ENCODE results near the gene L3MBTL4. TPM values are rescaled to one million over a fixed set of nuclear protein-coding genes. Genes with fewer than 3 reads are reported as not detected.
A peak's percentile ranks its signal among the peaks of the same experiment; 100 is the strongest.

Gene L3MBTL4
- total and polyA plus RNA-seq, 7 experiments from 2014 or later: 0.05 to 7.6 (median 0.49) TPM

- POLR2A ChIA-PET: no interaction called here
- Histone ChIP-seq H3K9me3 (ENCODE audit: control insufficient read depth in 2 of 3, low read length in 3 of 3) (no peaks in the 10 kb centered on the region), H3K4me3 (ENCODE audit: low read length) (no peak overlapping the region), H3K27me3 (ENCODE audit: control insufficient read depth in 2 of 2, insufficient read depth in 2 of 2, low read length in 2 of 2) (no peaks in the 10 kb centered on the region), H3K27ac (ENCODE audit: low read depth, low read length) (no peak overlapping the region), H3K36me3 (ENCODE audit: control insufficient read depth in 2 of 3, insufficient read depth in 3 of 3, low read length in 3 of 3) (no peaks in the 10 kb centered on the region), H3K4me1 (ENCODE audit: control insufficient read depth in 2 of 2, insufficient read depth in 2 of 2, low read length in 2 of 2) (no peaks in the 10 kb centered on the region)
- Mint-ChIP-seq H3K36me3 (no peaks in the 10 kb centered on the region), H3K27me3 (no peaks in the 10 kb centered on the region), H3K9me3 (peaks cover 0 to 3% (median 0%) of the 10 kb centered on the region in 11 donors), H3K4me1 (no peaks in the 10 kb centered on the region), H3K27ac (no peak overlapping the region), H3K4me3 (no peak overlapping the region)
- ATAC-seq: no peak
- CTCF ChIA-PET: no interaction called here
- intact Hi-C loops (cut with micrococcal nuclease): no loop called here
- DNase-seq: no peak
These were observed 206.8 kb downstream of the L3MBTL4 start for GRCh38 chr18:6207941-6208340.

DNA sequence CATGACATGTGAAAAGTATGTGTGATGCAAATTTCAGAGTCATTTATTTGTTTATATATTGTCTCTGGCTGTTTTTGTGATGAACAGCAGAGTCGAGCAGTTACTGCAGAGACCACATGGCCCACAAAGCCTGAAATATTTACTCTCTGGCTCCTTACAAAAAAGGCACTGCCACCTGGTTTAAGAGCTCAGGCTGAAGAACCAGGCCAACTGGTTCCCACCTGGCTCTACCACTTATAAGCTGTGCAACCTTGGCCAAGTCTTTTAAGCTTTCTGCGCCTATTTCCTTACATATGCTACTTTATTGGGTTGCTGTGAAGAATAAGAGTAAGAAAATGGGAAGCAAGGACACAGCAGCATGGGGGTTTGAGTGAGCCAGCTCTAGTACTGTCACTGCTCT lies 207.6 kb downstream of the L3MBTL4 start:
- Mint-ChIP-seq H3K27me3 (no peaks in the 10 kb centered on the region), H3K4me1 (no peaks in the 10 kb centered on the region), H3K4me3 (no peak overlapping the region), H3K27ac (no peak overlapping the region), H3K36me3 (no peaks in the 10 kb centered on the region), H3K9me3 (peaks cover 0 to 3% (median 0%) of the 10 kb centered on the region in 11 donors)
- H3K27me3 ChIP-seq (ENCODE audit: control insufficient read depth in 2 of 2, insufficient read depth in 2 of 2, low read length in 2 of 2): no peaks in the 10 kb centered on the region
- H3K36me3 ChIP-seq (ENCODE audit: control insufficient read depth in 2 of 3, insufficient read depth in 3 of 3, low read length in 3 of 3): no peaks in the 10 kb centered on the region
- CTCF ChIA-PET: no interaction called here
- no peak overlapping the region for H3K4me3 ChIP-seq (ENCODE audit: low read length)
- DNase-seq: no peak
- POLR2A ChIA-PET: no interaction called here
- intact Hi-C loops (cut with micrococcal nuclease): no loop called here
- H3K4me1 ChIP-seq (ENCODE audit: control insufficient read depth in 2 of 2, insufficient read depth in 2 of 2, low read length in 2 of 2): no peaks in the 10 kb centered on the region
- no peak overlapping the region for H3K27ac ChIP-seq (ENCODE audit: low read depth, low read length)
- no peak for ATAC-seq
- H3K9me3 ChIP-seq (ENCODE audit: control insufficient read depth in 2 of 3, low read length in 3 of 3): no peaks in the 10 kb centered on the region

DNA sequence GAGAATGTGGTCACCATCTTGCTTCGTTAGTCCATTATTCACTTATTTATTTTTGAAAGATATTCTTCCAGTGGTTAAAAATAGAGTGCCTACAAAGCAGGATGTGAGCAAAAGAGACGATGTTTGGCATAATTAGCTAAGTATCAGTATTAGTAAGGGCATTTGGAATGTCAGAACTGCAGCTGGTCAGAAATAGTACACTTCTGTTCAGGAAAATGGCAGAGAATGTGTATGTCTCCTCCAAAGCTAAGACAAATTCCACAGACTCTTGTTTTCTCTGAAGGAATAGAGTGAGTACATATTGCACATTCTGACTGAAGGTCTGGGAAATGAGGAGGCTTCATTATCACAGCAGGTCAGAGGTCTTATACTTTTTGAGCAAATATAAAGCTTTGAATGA lies 209.0 kb downstream of the L3MBTL4 start:
- Mint-ChIP-seq H3K36me3 (no peaks in the 10 kb centered on the region), H3K27ac (no peak overlapping the region), H3K4me1 (no peaks in the 10 kb centered on the region), H3K27me3 (no peaks in the 10 kb centered on the region), H3K4me3 (no peak overlapping the region), H3K9me3 (peaks cover 0 to 3% (median 0%) of the 10 kb centered on the region in 11 donors)
- intact Hi-C loops (cut with micrococcal nuclease): no loop called here
- H3K27ac ChIP-seq (ENCODE audit: low read depth, low read length): no peak overlapping the region
- no peaks in the 10 kb centered on the region for H3K9me3 ChIP-seq (ENCODE audit: control insufficient read depth in 2 of 3, low read length in 3 of 3)
- H3K36me3 ChIP-seq (ENCODE audit: control insufficient read depth in 2 of 3, insufficient read depth in 3 of 3, low read length in 3 of 3): no peaks in the 10 kb centered on the region
- CTCF ChIA-PET: no interaction called here
- DNase-seq: no peak
- no peak overlapping the region for H3K4me3 ChIP-seq (ENCODE audit: low read length)
- H3K4me1 ChIP-seq (ENCODE audit: control insufficient read depth in 2 of 2, insufficient read depth in 2 of 2, low read length in 2 of 2): no peaks in the 10 kb centered on the region
- ATAC-seq: no peak
- H3K27me3 ChIP-seq (ENCODE audit: control insufficient read depth in 2 of 2, insufficient read depth in 2 of 2, low read length in 2 of 2): no peaks in the 10 kb centered on the region
- POLR2A ChIA-PET: no interaction called here

- Histone ChIP-seq H3K36me3 (ENCODE audit: control insufficient read depth in 2 of 3, insufficient read depth in 3 of 3, low read length in 3 of 3) (no peaks in the 10 kb centered on the region), H3K4me3 (ENCODE audit: low read length) (no peak overlapping the region), H3K27ac (ENCODE audit: low read depth, low read length) (no peak overlapping the region), H3K27me3 (ENCODE audit: control insufficient read depth in 2 of 2, insufficient read depth in 2 of 2, low read length in 2 of 2) (no peaks in the 10 kb centered on the region), H3K9me3 (ENCODE audit: control insufficient read depth in 2 of 3, low read length in 3 of 3) (no peaks in the 10 kb centered on the region), H3K4me1 (ENCODE audit: control insufficient read depth in 2 of 2, insufficient read depth in 2 of 2, low read length in 2 of 2) (no peaks in the 10 kb centered on the region)
- Mint-ChIP-seq H3K9me3 (peaks cover 0 to 4% (median 0%) of the 10 kb centered on the region in 11 donors), H3K36me3 (no peaks in the 10 kb centered on the region), H3K27ac (no peak overlapping the region), H3K27me3 (peaks cover 0 to 2% (median 0%) of the 10 kb centered on the region in 5 donors), H3K4me1 (no peaks in the 10 kb centered on the region), H3K4me3 (no peak overlapping the region)
- intact Hi-C loops (cut with micrococcal nuclease): no loop called here
- ATAC-seq: no peak
- POLR2A ChIA-PET: no interaction called here
- DNase-seq: no peak
- CTCF ChIA-PET: no interaction called here
These were observed 210.2 kb downstream of the L3MBTL4 start for GRCh38 chr18:6204476-6204875.

- DNase-seq (no peak), ATAC-seq (no peak)
- POLR2A ChIA-PET: no interaction called here
- H3K9me3 ChIP-seq (ENCODE audit: control insufficient read depth in 2 of 3, low read length in 3 of 3): no peaks in the 10 kb centered on the region
- no peaks in the 10 kb centered on the region for H3K4me1 Mint-ChIP-seq
- peaks cover 0 to 6% (median 0%) of the 10 kb centered on the region in 5 donors for H3K27me3 Mint-ChIP-seq
- H3K36me3 Mint-ChIP-seq: no peaks in the 10 kb centered on the region
- H3K4me3 ChIP-seq (ENCODE audit: low read length): no peak overlapping the region
- H3K36me3 ChIP-seq (ENCODE audit: control insufficient read depth in 2 of 3, insufficient read depth in 3 of 3, low read length in 3 of 3): no peaks in the 10 kb centered on the region
- H3K27me3 ChIP-seq (ENCODE audit: control insufficient read depth in 2 of 2, insufficient read depth in 2 of 2, low read length in 2 of 2): no peaks in the 10 kb centered on the region
- H3K4me3 Mint-ChIP-seq: no peak overlapping the region
- CTCF ChIA-PET: no interaction called here
- no peak overlapping the region for H3K27ac ChIP-seq (ENCODE audit: low read depth, low read length)
- intact Hi-C loops (cut with micrococcal nuclease): no loop called here
- H3K9me3 Mint-ChIP-seq: peaks cover 0 to 5% (median 0%) of the 10 kb centered on the region in 11 donors
- no peaks in the 10 kb centered on the region for H3K4me1 ChIP-seq (ENCODE audit: control insufficient read depth in 2 of 2, insufficient read depth in 2 of 2, low read length in 2 of 2)
- peak overlapping the region in 1 of 9 donors; percentile 68 for H3K27ac Mint-ChIP-seq
These were observed 210.9 kb downstream of the L3MBTL4 start for GRCh38 chr18:6203791-6204190.

GRCh38 chr18:6202861-6203260 lies 211.8 kb downstream of the L3MBTL4 start:
- DNase-seq (no peak), ATAC-seq (no peak)
- no peaks in the 10 kb centered on the region for H3K4me1 ChIP-seq (ENCODE audit: control insufficient read depth in 2 of 2, insufficient read depth in 2 of 2, low read length in 2 of 2)
- Mint-ChIP-seq H3K9me3 (peaks cover 0 to 6% (median 0%) of the 10 kb centered on the region in 11 donors), H3K27ac (no peak overlapping the region), H3K27me3 (peaks cover 0 to 6% (median 0%) of the 10 kb centered on the region in 5 donors), H3K4me1 (no peaks in the 10 kb centered on the region), H3K36me3 (peaks cover 0 to 2% (median 0%) of the 10 kb centered on the region in 5 donors), H3K4me3 (no peak overlapping the region)
- no peaks in the 10 kb centered on the region for H3K27me3 ChIP-seq (ENCODE audit: control insufficient read depth in 2 of 2, insufficient read depth in 2 of 2, low read length in 2 of 2)
- H3K4me3 ChIP-seq (ENCODE audit: low read length): no peak overlapping the region
- H3K27ac ChIP-seq (ENCODE audit: low read depth, low read length): no peak overlapping the region
- H3K36me3 ChIP-seq (ENCODE audit: control insufficient read depth in 2 of 3, insufficient read depth in 3 of 3, low read length in 3 of 3): no peaks in the 10 kb centered on the region
- ChIA-PET CTCF (no interaction called here), POLR2A (no interaction called here)
- H3K9me3 ChIP-seq (ENCODE audit: control insufficient read depth in 2 of 3, low read length in 3 of 3): no peaks in the 10 kb centered on the region
- intact Hi-C loops (cut with micrococcal nuclease): no loop called here

GRCh38 chr18:6200204-6200774 lies 214.4 kb downstream of the L3MBTL4 start:
- H3K9me3 Mint-ChIP-seq: peaks cover 0 to 7% (median 2%) of the 10 kb centered on the region in 11 donors
- H3K4me3 Mint-ChIP-seq: no peak overlapping the region
- no peaks in the 10 kb centered on the region for H3K4me1 Mint-ChIP-seq
- peaks cover 0 to 6% (median 0%) of the 10 kb centered on the region in 5 donors for H3K27me3 Mint-ChIP-seq
- ATAC-seq (no peak), DNase-seq (no peak)
- Histone ChIP-seq H3K4me1 (ENCODE audit: control insufficient read depth in 2 of 2, insufficient read depth in 2 of 2, low read length in 2 of 2) (no peaks in the 10 kb centered on the region), H3K4me3 (ENCODE audit: low read length) (no peak overlapping the region), H3K27ac (ENCODE audit: low read depth, low read length) (no peak overlapping the region), H3K9me3 (ENCODE audit: control insufficient read depth in 2 of 3, low read length in 3 of 3) (no peaks in the 10 kb centered on the region), H3K27me3 (ENCODE audit: control insufficient read depth in 2 of 2, insufficient read depth in 2 of 2, low read length in 2 of 2) (no peaks in the 10 kb centered on the region), H3K36me3 (ENCODE audit: control insufficient read depth in 2 of 3, insufficient read depth in 3 of 3, low read length in 3 of 3) (no peaks in the 10 kb centered on the region)
- ChIA-PET POLR2A (no interaction called here), CTCF (no interaction called here)
- intact Hi-C loops (cut with micrococcal nuclease): no loop called here
- no peak overlapping the region for H3K27ac Mint-ChIP-seq
- peaks cover 0 to 3% (median 0%) of the 10 kb centered on the region in 5 donors for H3K36me3 Mint-ChIP-seq

All from naive thymus-derived CD4-positive, alpha-beta T cell (primary cell).